ENCODE results near the gene SLAMF9.

- no peak for TF ChIP-seq POLR2A (IDR thresholded peaks at IDR 0.05; ENCODE audit: extremely low read depth, insufficient read length)
- TF ChIP-seq, protein P1, sequence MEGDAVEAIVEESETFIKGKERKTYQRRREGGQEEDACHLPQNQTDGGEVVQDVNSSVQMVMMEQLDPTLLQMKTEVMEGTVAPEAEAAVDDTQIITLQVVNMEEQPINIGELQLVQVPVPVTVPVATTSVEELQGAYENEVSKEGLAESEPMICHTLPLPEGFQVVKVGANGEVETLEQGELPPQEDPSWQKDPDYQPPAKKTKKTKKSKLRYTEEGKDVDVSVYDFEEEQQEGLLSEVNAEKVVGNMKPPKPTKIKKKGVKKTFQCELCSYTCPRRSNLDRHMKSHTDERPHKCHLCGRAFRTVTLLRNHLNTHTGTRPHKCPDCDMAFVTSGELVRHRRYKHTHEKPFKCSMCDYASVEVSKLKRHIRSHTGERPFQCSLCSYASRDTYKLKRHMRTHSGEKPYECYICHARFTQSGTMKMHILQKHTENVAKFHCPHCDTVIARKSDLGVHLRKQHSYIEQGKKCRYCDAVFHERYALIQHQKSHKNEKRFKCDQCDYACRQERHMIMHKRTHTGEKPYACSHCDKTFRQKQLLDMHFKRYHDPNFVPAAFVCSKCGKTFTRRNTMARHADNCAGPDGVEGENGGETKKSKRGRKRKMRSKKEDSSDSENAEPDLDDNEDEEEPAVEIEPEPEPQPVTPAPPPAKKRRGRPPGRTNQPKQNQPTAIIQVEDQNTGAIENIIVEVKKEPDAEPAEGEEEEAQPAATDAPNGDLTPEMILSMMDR (IDR thresholded peaks at IDR 0.05; ENCODE audit: low read depth, low read length): no peak
These were observed 26.7 kb upstream of the SLAMF9 start for GRCh38 chr1:159980786-159981185.
